ENCODE data around the gene IRX4.

DNA sequence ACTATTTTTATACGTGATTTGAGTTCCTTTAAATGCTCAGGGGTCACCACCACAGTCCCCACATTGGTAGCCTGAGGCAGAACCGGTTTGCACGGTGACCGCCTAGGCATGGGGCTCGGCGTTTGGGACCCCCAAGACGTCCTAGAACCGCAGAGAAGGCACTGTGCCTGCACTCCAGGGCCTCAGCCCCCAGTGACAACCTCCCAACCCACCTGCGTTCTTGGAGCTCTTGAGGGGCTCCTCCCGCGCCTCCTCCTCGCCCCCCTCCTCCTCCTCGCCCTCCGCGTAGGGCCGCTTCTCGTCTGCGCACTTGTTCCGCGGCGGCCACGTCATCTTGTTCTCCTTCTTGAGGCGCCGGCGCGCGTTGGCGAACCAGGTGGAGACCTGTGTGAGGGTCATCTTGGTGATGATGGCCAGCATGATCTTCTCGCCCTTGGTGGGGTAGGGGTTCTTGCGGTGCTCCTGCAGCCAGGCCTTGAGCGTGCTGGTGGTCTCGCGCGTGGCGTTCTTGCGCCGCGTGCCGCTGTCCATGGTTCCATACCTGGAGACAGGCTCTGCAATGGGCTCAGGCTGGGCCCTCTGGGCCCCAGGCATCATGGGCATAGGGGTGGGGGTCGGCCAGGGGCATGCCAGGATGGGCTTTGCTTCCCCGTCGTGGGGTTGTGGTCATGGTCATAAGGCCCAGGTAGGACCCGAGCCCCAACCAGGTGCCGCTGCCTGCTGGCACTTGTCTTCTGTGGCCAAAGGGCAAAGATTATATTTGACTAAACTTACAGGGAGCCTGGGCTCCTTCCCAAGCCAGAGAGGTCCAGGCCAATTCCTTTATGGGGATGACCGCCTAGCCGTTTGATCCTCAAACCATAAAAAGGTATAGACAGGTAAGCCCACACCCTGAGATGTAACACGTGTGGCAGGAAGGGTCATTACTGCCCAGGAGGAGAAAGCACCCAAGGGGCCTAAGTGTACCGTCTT, 3.1 kb downstream of the IRX4 start:
- TF ChIP-seq, protein P1, sequence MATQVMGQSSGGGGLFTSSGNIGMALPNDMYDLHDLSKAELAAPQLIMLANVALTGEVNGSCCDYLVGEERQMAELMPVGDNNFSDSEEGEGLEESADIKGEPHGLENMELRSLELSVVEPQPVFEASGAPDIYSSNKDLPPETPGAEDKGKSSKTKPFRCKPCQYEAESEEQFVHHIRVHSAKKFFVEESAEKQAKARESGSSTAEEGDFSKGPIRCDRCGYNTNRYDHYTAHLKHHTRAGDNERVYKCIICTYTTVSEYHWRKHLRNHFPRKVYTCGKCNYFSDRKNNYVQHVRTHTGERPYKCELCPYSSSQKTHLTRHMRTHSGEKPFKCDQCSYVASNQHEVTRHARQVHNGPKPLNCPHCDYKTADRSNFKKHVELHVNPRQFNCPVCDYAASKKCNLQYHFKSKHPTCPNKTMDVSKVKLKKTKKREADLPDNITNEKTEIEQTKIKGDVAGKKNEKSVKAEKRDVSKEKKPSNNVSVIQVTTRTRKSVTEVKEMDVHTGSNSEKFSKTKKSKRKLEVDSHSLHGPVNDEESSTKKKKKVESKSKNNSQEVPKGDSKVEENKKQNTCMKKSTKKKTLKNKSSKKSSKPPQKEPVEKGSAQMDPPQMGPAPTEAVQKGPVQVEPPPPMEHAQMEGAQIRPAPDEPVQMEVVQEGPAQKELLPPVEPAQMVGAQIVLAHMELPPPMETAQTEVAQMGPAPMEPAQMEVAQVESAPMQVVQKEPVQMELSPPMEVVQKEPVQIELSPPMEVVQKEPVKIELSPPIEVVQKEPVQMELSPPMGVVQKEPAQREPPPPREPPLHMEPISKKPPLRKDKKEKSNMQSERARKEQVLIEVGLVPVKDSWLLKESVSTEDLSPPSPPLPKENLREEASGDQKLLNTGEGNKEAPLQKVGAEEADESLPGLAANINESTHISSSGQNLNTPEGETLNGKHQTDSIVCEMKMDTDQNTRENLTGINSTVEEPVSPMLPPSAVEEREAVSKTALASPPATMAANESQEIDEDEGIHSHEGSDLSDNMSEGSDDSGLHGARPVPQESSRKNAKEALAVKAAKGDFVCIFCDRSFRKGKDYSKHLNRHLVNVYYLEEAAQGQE (IDR thresholded peaks at IDR 0.05; ENCODE audit: unreplicated experiment): peak; percentile 70
- TF ChIP-seq, protein P2, sequence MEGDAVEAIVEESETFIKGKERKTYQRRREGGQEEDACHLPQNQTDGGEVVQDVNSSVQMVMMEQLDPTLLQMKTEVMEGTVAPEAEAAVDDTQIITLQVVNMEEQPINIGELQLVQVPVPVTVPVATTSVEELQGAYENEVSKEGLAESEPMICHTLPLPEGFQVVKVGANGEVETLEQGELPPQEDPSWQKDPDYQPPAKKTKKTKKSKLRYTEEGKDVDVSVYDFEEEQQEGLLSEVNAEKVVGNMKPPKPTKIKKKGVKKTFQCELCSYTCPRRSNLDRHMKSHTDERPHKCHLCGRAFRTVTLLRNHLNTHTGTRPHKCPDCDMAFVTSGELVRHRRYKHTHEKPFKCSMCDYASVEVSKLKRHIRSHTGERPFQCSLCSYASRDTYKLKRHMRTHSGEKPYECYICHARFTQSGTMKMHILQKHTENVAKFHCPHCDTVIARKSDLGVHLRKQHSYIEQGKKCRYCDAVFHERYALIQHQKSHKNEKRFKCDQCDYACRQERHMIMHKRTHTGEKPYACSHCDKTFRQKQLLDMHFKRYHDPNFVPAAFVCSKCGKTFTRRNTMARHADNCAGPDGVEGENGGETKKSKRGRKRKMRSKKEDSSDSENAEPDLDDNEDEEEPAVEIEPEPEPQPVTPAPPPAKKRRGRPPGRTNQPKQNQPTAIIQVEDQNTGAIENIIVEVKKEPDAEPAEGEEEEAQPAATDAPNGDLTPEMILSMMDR (conservative IDR thresholded peaks at IDR 0.05; ENCODE audit: low read depth in 2 of 2): no peak
- peak; percentile 43 for TF ChIP-seq EZH2 (IDR thresholded peaks at IDR 0.05; ENCODE audit: low read depth, unreplicated experiment)
- TF ChIP-seq CREB1 (CRISPR knock-in tag; IDR thresholded peaks at IDR 0.05; ENCODE audit: low read depth): no peak
- peak; percentile 16 for TF ChIP-seq EZH2phosphoT487 (IDR thresholded peaks at IDR 0.05; ENCODE audit: unreplicated experiment)

Measured in GM23338 (cell line).